ENCODE data around the gene MRPL28.
"Not testable (repeated sequence)": the region's sequence is repeated elsewhere in the genome, so short reads cannot be mapped to it uniquely, and the experiment has no call there.

Gene MRPL28

DNA sequence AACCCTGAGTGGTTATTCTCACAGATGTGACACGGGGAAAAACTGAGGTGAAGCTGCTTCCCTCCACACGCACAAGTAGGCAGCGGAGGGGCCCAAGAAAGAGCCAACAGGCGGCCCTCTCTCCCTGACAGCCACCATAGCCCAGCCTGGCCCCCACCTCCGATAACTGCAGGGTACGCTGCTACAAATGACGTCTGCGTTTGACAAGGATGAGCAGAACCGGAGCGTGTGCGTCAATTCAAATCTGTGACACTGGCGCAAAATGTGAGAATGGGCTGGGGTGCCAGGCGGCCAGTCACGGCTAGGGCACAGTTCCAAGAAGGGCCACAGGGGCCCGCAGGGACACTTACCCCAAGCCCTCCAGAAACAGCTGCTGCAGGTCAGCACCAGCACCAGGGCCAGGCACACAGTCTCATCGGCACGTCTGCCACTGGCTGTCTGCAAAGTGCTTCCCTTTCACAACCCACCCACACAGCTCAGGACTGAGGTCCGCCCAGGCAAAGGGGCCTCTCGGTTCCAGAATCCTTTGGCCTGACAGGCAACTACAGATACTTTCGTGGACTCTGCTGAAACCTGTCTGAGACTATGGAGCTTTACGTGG, 32.3 kb downstream of the MRPL28 start:
- no peak for TF ChIP-seq POLR2A (IDR thresholded peaks at IDR 0.05; ENCODE audit: low read depth, low read length)
- DNase-seq (ENCODE audit: insufficient read length, low spot score) (no peak), FAIRE-seq (no peak)

DNA sequence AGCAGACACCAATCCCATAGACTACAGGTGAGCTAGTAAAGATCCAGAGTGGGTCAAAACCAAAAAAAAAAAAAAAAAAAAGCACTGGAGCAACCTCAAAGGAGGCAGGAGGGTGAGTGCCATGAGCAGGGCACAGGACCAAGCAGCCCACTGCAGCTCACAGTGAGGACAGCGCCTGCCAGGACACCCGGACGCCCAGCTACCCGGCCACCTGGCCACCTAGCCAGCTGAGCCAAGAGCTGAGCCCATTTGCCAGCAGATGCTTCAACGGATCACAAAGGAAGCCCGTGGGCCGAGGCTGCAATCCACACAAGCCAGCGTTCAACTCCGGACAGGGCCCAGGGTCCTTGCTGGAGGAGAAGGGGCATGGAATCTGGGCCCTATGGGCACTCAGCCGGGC, 32.9 kb downstream of the MRPL28 start:
- FAIRE-seq = no peak
- DNase-seq (ENCODE audit: insufficient read length, low spot score) = no peak
- TF ChIP-seq POLR2A (IDR thresholded peaks at IDR 0.05; ENCODE audit: low read depth, low read length) = no peak

DNA sequence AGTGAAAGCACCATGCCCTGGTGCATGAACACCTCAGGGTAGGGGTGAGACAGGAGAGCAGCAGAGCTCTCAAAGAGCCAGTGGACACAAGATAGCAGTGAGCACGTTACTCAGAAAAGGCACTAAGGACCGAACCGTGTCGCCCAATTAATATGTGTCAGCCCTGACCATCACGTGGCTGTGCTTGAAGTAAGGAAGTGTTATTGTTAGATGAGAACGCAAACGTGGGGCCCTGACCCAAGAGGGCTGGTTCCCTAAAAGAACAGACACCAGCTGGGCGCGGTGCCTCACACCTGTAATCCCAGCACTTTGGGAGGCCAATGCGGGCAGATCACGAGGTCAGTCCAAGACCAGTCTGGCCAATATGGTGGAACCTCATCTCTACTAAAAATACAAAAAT, 34.1 kb downstream of the MRPL28 start:
- no peak for FAIRE-seq
- DNase-seq (ENCODE audit: insufficient read length, low spot score) = no peak
- no peak for TF ChIP-seq POLR2A (IDR thresholded peaks at IDR 0.05; ENCODE audit: low read depth, low read length)

DNA sequence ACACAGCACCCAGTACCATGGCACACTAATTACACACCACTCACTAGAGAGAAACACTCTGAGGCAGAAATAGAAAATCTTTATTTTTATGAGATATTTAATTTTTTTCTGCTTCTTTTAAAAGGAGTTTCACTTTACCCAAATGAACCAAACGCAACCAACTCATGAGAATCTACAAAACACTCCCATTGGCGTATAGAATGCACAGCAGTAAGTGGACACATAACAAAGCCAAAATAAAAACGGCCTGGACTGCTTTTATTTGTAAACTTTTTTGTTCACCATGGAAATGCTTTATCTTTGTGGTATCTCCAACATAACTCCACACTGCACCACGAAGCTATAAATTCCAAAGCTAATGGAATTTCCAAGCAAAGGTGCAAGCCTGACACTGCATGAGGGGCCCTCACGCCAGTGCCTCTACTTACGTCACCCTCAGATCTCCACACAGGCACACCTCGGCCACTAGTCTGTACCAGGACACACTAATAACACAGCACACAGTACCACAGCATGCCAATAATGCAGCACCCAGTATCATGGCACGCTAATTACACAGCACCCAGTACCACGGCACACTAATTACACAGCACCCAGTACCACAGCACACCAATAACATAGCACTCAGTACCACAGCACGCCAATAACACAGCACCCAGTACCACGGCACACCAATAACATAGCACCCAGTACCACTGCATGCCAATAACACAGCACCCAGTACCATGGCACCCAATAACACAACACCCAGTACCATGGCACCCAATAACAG, 35.3 kb downstream of the MRPL28 start:
- not testable (repeated sequence) for DNase-seq (ENCODE audit: insufficient read length, low spot score); FAIRE-seq

DNA sequence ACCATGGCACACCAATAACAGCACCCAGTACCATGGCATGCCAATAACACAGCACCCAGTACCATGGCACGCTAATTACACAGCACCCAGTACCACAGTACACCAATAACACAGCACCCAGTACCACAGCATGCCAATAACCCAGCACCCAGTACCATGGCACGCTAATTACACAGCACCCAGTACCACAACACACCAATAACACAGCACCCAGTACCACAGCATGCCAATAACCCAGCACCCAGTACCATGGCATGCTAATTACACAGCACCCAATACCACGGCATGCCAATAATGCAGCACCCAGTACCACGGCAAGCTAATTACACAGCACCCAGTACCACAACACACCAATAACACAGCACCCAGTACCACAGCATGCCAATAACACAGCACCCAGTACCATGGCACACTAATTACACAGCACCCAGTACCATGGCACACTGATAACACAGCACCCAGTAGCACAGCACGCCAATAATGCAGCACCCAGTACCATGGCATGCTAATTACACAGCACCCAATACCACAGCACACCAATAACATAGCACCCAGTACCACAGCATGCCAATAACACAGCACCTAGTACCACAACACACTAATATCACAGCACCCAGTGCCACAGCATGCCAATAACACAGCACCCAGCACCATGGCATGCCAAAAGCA, 36.0 kb downstream of the MRPL28 start:
- FAIRE-seq; DNase-seq (ENCODE audit: insufficient read length, low spot score): not testable (repeated sequence)

DNA sequence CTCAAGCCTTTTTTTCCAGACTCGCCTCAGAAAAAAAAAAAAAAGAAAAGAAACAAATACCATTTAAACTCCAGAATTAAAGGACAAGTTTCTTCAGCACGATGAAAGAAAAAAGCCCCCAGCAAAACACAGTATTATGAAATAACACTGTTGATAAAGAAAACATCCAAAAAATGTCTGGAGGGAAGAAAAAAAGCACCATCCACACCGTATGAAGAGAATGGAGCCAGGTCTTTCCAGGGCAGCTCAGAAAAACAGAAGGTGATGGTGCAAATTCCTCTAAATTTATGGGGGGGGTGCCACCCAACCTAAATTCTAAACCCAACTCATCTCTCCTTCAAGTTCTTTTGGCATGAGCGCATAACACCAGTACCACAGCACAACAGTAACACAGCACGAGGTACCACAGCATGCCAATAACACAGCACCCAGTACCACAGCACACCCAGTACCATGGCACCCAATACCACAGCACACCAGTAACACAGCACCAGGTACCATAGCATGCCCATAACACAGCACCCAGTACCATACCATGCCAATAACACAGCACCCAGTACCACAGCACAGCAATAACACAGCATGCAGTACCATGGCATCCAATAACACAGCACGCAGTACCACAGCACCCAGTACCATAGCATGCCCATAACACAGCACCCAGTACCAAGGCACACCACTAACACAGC, 36.8 kb downstream of the MRPL28 start:
- DNase-seq (ENCODE audit: insufficient read length, low spot score) (no peak), FAIRE-seq (no peak)
- no peak for TF ChIP-seq POLR2A (IDR thresholded peaks at IDR 0.05; ENCODE audit: low read depth, low read length)

DNA sequence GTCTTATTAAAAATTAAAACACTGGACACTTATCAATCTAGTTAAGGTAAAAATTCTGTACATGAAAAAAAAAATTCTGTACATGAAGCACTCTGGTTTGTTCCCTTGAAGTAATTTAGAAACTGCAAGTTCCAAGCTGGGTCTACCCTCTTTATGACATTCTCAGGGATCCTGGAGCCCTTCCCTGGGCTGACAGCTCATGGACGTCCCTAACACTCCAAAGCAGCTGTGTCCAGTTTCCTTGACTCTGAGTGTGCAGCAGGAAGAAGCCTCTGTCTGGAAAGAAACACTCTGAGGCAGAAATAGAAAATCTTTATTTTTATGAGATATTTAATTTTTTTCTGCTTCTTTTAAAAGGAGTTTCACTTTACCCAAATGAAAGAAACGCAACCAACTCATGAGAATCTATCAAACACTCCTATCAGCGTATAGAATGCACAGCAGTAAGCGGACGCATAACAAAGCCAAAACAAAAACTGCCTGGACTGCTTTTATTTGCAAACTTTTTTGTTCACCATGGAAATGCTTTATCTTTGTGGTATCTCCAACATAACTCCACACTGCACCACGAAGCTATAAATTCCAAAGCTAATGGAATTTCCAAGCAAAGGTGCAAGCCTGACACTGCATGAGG, 39.0 kb downstream of the MRPL28 start:
- not testable (repeated sequence) for FAIRE-seq; DNase-seq (ENCODE audit: insufficient read length, low spot score)

DNA sequence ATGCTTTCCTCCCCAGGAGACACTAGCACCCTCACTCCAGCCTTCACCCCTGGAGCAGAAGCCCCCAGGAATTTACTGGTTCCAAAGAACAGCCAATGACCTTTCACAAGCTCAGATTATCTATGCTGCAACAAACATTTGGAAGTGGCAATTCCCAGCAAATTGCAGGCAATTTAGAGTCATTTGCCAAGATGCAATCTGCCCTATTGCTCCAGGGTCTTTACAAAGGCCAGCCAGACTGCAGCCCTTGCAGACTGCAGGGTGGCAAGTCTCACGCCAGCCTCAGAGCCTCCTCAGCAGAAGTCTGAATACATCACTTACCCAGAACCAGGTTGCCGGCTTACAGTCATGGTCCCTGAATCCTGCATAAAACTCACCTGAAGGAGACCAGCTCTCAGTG, 39.6 kb downstream of the MRPL28 start:
- DNase-seq (ENCODE audit: insufficient read length, low spot score) (no peak), FAIRE-seq (no peak)
- TF ChIP-seq POLR2A (IDR thresholded peaks at IDR 0.05; ENCODE audit: low read depth, low read length) = no peak

DNA sequence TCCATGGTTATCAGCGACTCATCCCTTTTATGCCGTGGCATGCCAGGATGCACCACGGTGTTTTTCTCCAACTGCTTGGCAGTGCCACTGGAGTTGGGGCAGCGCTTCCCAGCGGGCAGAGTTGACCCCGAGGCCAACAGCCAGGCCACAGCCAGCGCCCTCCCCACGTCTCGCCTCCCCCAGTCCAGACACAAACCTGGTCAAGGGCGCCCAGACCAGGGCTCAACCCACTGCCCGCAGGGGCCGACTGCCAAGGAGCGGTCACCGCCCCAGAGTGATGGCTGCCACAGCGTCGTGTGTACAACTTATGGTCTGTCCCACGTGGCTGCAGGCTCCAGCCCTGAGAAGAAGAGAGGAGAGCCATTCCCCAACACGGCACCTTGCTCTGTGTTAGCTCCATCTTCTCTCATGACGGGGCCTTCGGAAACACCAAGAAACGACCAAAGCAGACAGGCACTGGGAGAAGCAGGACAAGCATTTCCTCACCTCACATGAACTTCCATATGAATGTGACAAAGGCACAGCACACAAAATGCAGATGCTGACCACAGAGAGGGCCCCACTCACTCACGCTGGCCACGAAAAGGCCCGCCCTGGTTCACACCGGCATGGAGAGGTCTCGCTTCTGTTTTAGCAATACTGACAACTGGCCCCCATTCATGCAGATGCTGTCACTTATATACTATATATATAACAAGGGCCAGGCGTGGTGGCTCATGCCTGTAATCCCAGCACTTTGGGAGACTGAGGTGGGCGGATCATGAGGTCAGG, 44.8 kb downstream of the MRPL28 start:
- no peak for TF ChIP-seq POLR2A (IDR thresholded peaks at IDR 0.05; ENCODE audit: low read depth, low read length)
- no peak for FAIRE-seq

DNA sequence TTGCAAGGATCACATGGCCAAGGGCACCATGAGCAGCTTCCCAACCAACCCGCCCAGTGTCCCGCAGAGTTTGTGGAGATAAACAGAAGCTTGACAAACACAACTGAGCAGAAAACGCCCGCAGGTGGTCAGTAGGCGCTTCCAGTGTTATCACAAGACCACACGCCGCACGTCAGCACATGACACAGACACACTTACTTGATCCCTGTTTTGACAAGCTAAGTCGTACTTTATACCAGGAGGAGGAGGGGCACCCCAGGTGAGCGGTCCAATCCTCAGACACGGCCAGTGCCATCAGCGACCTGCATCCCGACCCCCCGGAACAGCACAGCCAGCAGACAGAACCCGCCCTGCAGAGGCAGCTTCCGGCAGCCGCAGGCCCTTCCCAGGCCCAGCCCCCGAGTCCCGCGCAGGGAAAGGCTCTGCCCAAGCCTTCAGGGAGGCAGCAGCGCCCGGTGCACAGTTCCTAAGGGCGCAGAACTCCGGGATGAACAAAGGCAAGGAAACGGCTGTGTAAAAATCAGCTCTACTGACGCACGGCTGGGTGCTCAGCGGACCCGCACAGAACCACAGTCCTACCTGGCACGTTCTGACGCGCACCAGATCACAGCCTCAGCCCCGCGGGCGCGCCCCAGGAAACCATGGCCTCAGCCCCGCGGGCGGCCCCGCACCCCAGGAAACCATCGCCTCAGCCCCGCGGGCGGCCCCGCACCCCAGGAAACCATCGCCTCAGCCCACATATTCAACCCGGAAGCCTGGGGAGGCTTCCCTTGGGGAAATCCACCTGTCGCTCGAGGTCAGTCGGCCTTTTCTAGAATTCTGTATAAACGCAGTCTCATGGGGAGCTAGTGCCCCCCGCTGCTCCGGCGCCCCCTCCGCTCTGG, 45.6 kb downstream of the MRPL28 start:
- FAIRE-seq (no peak), DNase-seq (ENCODE audit: insufficient read length, low spot score) (no peak)
- TF ChIP-seq POLR2A (IDR thresholded peaks at IDR 0.05; ENCODE audit: low read depth, low read length) = no peak

More for the DNA sequence above, 44.8 kb downstream of the MRPL28 start:
- no peak for DNase-seq (ENCODE audit: insufficient read length, low spot score)

DNA sequence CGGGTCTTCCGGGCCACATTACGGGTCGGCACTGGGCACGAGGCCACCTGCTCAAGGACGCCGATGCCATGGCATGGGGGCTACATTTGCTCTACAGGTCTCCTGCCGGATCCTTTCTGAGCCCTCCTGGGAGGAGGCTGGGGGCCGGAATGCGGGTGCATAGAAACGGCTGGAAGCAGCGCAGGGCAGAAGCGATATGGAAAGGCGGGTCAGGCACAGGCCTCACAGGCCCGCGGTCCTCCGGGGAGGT, 46.2 kb downstream of the MRPL28 start:
- no peak for TF ChIP-seq POLR2A (IDR thresholded peaks at IDR 0.05; ENCODE audit: low read depth, low read length)
- DNase-seq (ENCODE audit: insufficient read length, low spot score) = no peak
- FAIRE-seq = no peak

DNA sequence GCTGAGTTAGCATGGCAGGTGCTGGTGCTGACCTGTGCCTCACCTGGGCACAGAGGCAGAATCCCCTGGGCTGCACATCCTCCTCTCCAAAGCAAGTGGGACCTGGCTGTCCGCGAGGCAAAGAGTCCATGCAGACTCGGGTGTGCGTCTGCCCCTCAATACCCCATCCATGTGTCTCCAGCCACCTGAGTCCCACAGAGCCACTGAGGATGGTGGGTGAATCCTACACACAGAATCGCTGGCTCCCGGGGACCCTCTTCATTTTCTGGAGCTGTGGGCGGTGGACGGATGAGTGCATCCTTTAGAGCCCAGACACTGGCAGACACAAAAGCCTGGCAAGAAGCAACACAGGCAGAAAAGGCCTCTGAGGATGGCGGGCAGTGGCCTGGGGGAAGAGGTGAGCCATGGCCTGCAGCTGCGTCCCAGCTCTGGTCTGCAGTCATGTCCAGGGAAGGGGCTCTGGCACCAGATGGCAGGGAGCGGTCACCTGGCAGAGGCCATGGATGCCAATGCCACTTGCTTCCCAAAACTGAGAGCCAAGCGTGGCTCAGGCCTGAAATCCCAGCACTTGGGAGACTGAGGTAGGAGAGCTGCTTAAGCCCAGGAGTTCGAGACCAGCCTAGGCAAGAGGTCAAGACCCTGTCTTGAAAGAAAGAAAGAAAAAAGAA, 47.7 kb downstream of the MRPL28 start:
- DNase-seq (ENCODE audit: insufficient read length, low spot score) (no peak), FAIRE-seq (no peak)
- TF ChIP-seq POLR2A (IDR thresholded peaks at IDR 0.05; ENCODE audit: low read depth, low read length) = no peak

All from H54 (cell line).